PC-3 (cell line): ENCODE measurements around the gene BORCS5. TPM values are rescaled to one million over a fixed set of nuclear protein-coding genes. Genes with fewer than 3 reads are reported as not detected.

Experiments
- ATAC-seq: fragments of 200-7000 bp; cut with Tn5 transposase; 2 replicates; pipeline ENCODE4 v1.9.1; 2020; ENCODE audit warnings: mild to moderate bottlenecking, moderate library complexity
- BruUV-seq: library from RNA; stranded (reverse); fragments of 400-500 nt; replicated peaks from 2 replicates; lab custom pipeline; 2021; lab: Mats Ljungman, UMichigan
- CTCF ChIA-PET: fragments of 300-600 bp; sonication (Branson Sonifier 250); formaldehyde crosslinking; loops from one replicate; lab custom pipeline; 2022; ENCODE audit warnings: antibody characterized with exemption; lab: Charles Lee
- POLR2A ChIA-PET: fragments of 300-600 bp; sonication (Branson Sonifier 250); formaldehyde crosslinking; loops from one replicate; lab custom pipeline; 2022; ENCODE audit warnings: antibody characterized with exemption; ENCODE audit not compliant: unreplicated experiment; lab: Charles Lee
- DNase-seq: peaks from one replicate; pipeline ENCODE4 v3.0.0-alpha.2; 2015
- H2AFZ ChIP-seq: fragments of 300-600 bp; sonication (generic); 2 replicates; pipeline ENCODE4 v1.6.0; 2016; ENCODE audit warnings: antibody characterized with exemption, low read length
- H3F3A ChIP-seq: fragments of 300-600 bp; sonication (generic); one replicate; pipeline ENCODE4 v1.6.0; 2017; ENCODE audit warnings: antibody characterized with exemption, low read length, control low read depth, mild to moderate bottlenecking; ENCODE audit not compliant: unreplicated experiment
- H3K27ac ChIP-seq: fragments of 300-600 bp; sonication (generic); 2 replicates; pipeline ENCODE4 v1.5.1; 2016; ENCODE audit warnings: mild to moderate bottlenecking, low read length
- H3K27me3 ChIP-seq: fragments of 300-600 bp; sonication (generic); 2 replicates; pipeline ENCODE4 v1.6.1; 2016; ENCODE audit warnings: low read length, mixed read lengths
- H3K36me3 ChIP-seq: fragments of 300-600 bp; sonication (generic); 2 replicates; pipeline ENCODE4 v1.6.1; 2016; ENCODE audit warnings: low read depth, mixed run types, low read length, mixed read lengths
- H3K4me1 ChIP-seq: fragments of 300-600 bp; sonication (generic); 2 replicates; pipeline ENCODE4 v1.5.1; 2016; ENCODE audit warnings: low read length; ENCODE audit not compliant: insufficient read depth
- H3K4me2 ChIP-seq: fragments of 300-600 bp; sonication (generic); 2 replicates; pipeline ENCODE4 v1.6.0; 2016; ENCODE audit warnings: low read length
- H3K4me3 ChIP-seq: fragments of 300-600 bp; sonication (generic); 2 replicates; pipeline ENCODE4 v1.5.1; 2016; ENCODE audit warnings: mild to moderate bottlenecking, low read length, mixed read lengths
- H3K79me2 ChIP-seq: fragments of 300-600 bp; sonication (generic); 2 replicates; pipeline ENCODE4 v1.6.1; 2017; ENCODE audit warnings: low read length, mixed read lengths
- H3K9ac ChIP-seq: fragments of 300-600 bp; sonication (generic); 2 replicates; pipeline ENCODE4 v1.6.0; 2016; ENCODE audit warnings: mild to moderate bottlenecking, low read length
- H3K9me2 ChIP-seq: fragments of 300-600 bp; sonication (generic); replicated peaks from 2 replicates; pipeline ENCODE4 v1.6.1; 2016; ENCODE audit warnings: mixed run types, low read length, mixed read lengths
- H3K9me3 ChIP-seq: fragments of 300-600 bp; sonication (generic); 2 replicates; pipeline ENCODE4 v1.6.1; 2016; ENCODE audit warnings: low read length, mixed read lengths
- H4K20me1 ChIP-seq: fragments of 300-600 bp; sonication (generic); 2 replicates; pipeline ENCODE4 v1.6.1; 2016; ENCODE audit warnings: low read length, mixed read lengths
- CTCF ChIP-seq: fragments of 300-600 bp; sonication (generic); conservative IDR thresholded peaks from 2 replicates; pipeline ENCODE4 v1.5.1; 2017; ENCODE audit warnings: antibody characterized with exemption, low read depth, mild to moderate bottlenecking, low read length
- EZH2 ChIP-seq: fragments of 300-600 bp; sonication (generic); IDR thresholded peaks from one replicate; pipeline ENCODE4 v1.6.1; 2017; ENCODE audit warnings: antibody characterized with exemption, mild to moderate bottlenecking, low read length; ENCODE audit not compliant: unreplicated experiment
- EZH2phosphoT487 ChIP-seq: fragments of 300-600 bp; sonication (generic); IDR thresholded peaks from 2 replicates; pipeline ENCODE4 v1.6.1; 2018; ENCODE audit warnings: mild to moderate bottlenecking, antibody characterized with exemption, low read length, borderline replicate concordance
- intact Hi-C: fragments of 100-400 bp; cut with micrococcal nuclease; formaldehyde crosslinking; loops from 2 replicates; pipeline ENCODE4 v1.9.0; 2023
- total RNA-seq: library from RNA; depleted of rRNA; stranded (reverse); fragments of >200 nt; gene quantifications from 2 replicates; pipeline ENCODE4 v1.2.3, GENCODE V29; 2014

Gene BORCS5
- total RNA-seq, 1 experiment from 2014 or later = 2.3 TPM

GRCh38 chr12:12353807-12354206, 3.1 kb upstream of the BORCS5 start:
- no peak overlapping the region for H3K4me2 ChIP-seq
- peaks cover 13% of the 10 kb centered on the region for H3K79me2 ChIP-seq
- no peaks in the 10 kb centered on the region for H3K9me2 ChIP-seq
- no peak overlapping the region for H3K9ac ChIP-seq
- CTCF ChIA-PET = no interaction called here
- no TSS peak for BruUV-seq
- POLR2A ChIA-PET = no interaction called here
- no peak for DNase-seq
- H3F3A ChIP-seq = no peaks in the 10 kb centered on the region
- no peaks in the 10 kb centered on the region for H4K20me1 ChIP-seq
- H3K4me3 ChIP-seq = no peak overlapping the region
- intact Hi-C loops = no loop called here
- no peak overlapping the region for H2AFZ ChIP-seq
- H3K27ac ChIP-seq = no peak overlapping the region
- no peak for ATAC-seq
- H3K27me3 ChIP-seq = no peaks in the 10 kb centered on the region
- no peaks in the 10 kb centered on the region for H3K36me3 ChIP-seq
- H3K9me3 ChIP-seq = no peaks in the 10 kb centered on the region
- H3K4me1 ChIP-seq = peaks cover 29% of the 10 kb centered on the region
- TF ChIP-seq EZH2 (no peak), CTCF (no peak), EZH2phosphoT487 (no peak)

- BruUV-seq = TSS peak; percentile 94
- POLR2A ChIA-PET = interaction anchor here (0.6 kb wide), 1 partner anchor 107 kb away, joined by 4 read pairs; no protein-coding TSS in a partner anchor
Measured at GRCh38 chr12:12356467-12356895, 397 bp upstream of the BORCS5 start.

More at GRCh38 chr12:12356467-12356895, 397 bp upstream of the BORCS5 start:
- no peaks in the 10 kb centered on the region for H3K9me3 ChIP-seq
- H3F3A ChIP-seq = no peaks in the 10 kb centered on the region
- no peak for DNase-seq
- peak overlapping the region; percentile 95 for H3K9ac ChIP-seq
- TF ChIP-seq EZH2 (no peak), CTCF (no peak)
- H3K4me2 ChIP-seq = peak overlapping the region; percentile 89
- H3K9me2 ChIP-seq = no peaks in the 10 kb centered on the region
- peaks cover 22% of the 10 kb centered on the region for H3K79me2 ChIP-seq
- peak overlapping the region; percentile 91 for H3K4me3 ChIP-seq
- H2AFZ ChIP-seq = peak overlapping the region; percentile 77
- no peaks in the 10 kb centered on the region for H4K20me1 ChIP-seq
- no peak for ATAC-seq
- H3K36me3 ChIP-seq = no peaks in the 10 kb centered on the region
- peak overlapping the region; percentile 28; the same call in 1 of the 2 replicates for H3K27ac ChIP-seq
- H3K4me1 ChIP-seq = peaks cover 14% of the 10 kb centered on the region
- no peaks in the 10 kb centered on the region for H3K27me3 ChIP-seq
- intact Hi-C loops = no loop called here
- CTCF ChIA-PET = interaction anchor here (0.6 to 1.5 kb wide), 3 partner anchors 9 to 312 kb away, joined by 3 to 4 read pairs (median 3); no protein-coding TSS in a partner anchor
